Testis (tissue), 3 donors: ENCODE data around the gene NOL12. TPM values are rescaled to one million over a fixed set of nuclear protein-coding genes. Genes with fewer than 3 reads are reported as not detected.
"Not testable (repeated sequence)": the region's sequence is repeated elsewhere in the genome, so short reads cannot be mapped to it uniquely, and the experiment has no call there.

Experiments
- DNase-seq: peaks from one replicate; pipeline ENCODE4 v3.0.0-alpha.2; 2019
- H3K27ac ChIP-seq, 2 donors: fragments of 200-600 bp; sonication (generic); one replicate each; pipeline ENCODE4 v1.5.1; 2019
- H3K27me3 ChIP-seq: fragments of 200-600 bp; sonication (generic); one replicate; pipeline ENCODE4 v1.5.1; 2019
- H3K36me3 ChIP-seq: fragments of 200-600 bp; sonication (generic); one replicate; pipeline ENCODE4 v1.5.1; 2017; ENCODE audit warnings: low read depth; ENCODE audit errors: missing control alignments
- H3K4me1 ChIP-seq: fragments of 200-600 bp; sonication (generic); one replicate; pipeline ENCODE4 v1.5.1; 2019
- H3K4me3 ChIP-seq, 2 donors: fragments of 200-600 bp; sonication (generic); one replicate each; pipeline ENCODE4 v1.5.1; 2017 to 2019
- H3K9me3 ChIP-seq: fragments of 200-600 bp; sonication (generic); one replicate; pipeline ENCODE4 v1.5.1; 2017
- POLR2A ChIP-seq: fragments of 450-650 bp; IDR thresholded peaks from one replicate; pipeline ENCODE4 v1.6.1; 2017; ENCODE audit warnings: antibody characterized with exemption, mild to moderate bottlenecking, moderate library complexity
- WGBS, 2 donors: methylation state at CpG; one replicate each; pipeline ENCODE4 v1.1.5; 2018; 5-methylcytosine and 5-hydroxymethylcytosine counted together
- intact Hi-C: fragments of 100-400 bp; cut with DNase I; formaldehyde crosslinking; loops from one replicate; pipeline ENCODE4 v1.15.1; 2023; ENCODE audit warnings: low total_unique reads
- polyA plus RNA-seq: library from polyadenylated mRNA; stranded (reverse); fragments of 350-450 nt; fragmentation: Illumina TruSeq; extraction: RNeasy Lipid Tissue Mini Kit (QIAGEN cat#74804); gene quantifications from one replicate; pipeline ENCODE4 v1.2.3, GENCODE V29; 2014; ENCODE audit warnings: low read depth, low replicate concordance; ENCODE audit not compliant: insufficient read depth
- total RNA-seq, 2 donors: library from RNA; depleted of rRNA; stranded (reverse); fragments of >200 nt; gene quantifications; one replicate each; pipeline ENCODE4 v1.2.3, GENCODE V29; 2016
- TF ChIP-seq, protein P1 (sequence below), 3 experiments: fragments of 450-650 bp in 2 of 3; fragments of 200-600 bp in 1 of 3; sonication (generic) in 1 of 3; IDR thresholded peaks; one replicate each; pipeline ENCODE4 v1.5.1; 2016 to 2019; ENCODE audit warnings: antibody characterized with exemption in 3 of 3, mild to moderate bottlenecking in 2 of 3, moderate library complexity in 1 of 3

NOL12 gene
- total and polyA plus RNA-seq, 3 donors from 2014 or later: 46.6 to 76.2 (median 51.2) TPM

GRCh38 chr22:37690407-37690806 lies 4.3 kb downstream of the NOL12 start:
- no peak for DNase-seq
- WGBS, 2 donors: 84 to 97% methylated on average over 4 to 7 of the region's 7 CpGs
- Histone ChIP-seq H3K9me3 (no peaks in the 10 kb centered on the region), H3K27ac (no peak overlapping the region), H3K4me3 (no peak overlapping the region), H3K4me1 (peaks cover 7% of the 10 kb centered on the region), H3K36me3 (no peaks in the 10 kb centered on the region), H3K27me3 (no peaks in the 10 kb centered on the region)
- intact Hi-C loops: no loop called here
- no peak for TF ChIP-seq POLR2A
- TF ChIP-seq, protein P1, sequence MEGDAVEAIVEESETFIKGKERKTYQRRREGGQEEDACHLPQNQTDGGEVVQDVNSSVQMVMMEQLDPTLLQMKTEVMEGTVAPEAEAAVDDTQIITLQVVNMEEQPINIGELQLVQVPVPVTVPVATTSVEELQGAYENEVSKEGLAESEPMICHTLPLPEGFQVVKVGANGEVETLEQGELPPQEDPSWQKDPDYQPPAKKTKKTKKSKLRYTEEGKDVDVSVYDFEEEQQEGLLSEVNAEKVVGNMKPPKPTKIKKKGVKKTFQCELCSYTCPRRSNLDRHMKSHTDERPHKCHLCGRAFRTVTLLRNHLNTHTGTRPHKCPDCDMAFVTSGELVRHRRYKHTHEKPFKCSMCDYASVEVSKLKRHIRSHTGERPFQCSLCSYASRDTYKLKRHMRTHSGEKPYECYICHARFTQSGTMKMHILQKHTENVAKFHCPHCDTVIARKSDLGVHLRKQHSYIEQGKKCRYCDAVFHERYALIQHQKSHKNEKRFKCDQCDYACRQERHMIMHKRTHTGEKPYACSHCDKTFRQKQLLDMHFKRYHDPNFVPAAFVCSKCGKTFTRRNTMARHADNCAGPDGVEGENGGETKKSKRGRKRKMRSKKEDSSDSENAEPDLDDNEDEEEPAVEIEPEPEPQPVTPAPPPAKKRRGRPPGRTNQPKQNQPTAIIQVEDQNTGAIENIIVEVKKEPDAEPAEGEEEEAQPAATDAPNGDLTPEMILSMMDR (IDR thresholded peaks at IDR 0.05): no peak

DNA sequence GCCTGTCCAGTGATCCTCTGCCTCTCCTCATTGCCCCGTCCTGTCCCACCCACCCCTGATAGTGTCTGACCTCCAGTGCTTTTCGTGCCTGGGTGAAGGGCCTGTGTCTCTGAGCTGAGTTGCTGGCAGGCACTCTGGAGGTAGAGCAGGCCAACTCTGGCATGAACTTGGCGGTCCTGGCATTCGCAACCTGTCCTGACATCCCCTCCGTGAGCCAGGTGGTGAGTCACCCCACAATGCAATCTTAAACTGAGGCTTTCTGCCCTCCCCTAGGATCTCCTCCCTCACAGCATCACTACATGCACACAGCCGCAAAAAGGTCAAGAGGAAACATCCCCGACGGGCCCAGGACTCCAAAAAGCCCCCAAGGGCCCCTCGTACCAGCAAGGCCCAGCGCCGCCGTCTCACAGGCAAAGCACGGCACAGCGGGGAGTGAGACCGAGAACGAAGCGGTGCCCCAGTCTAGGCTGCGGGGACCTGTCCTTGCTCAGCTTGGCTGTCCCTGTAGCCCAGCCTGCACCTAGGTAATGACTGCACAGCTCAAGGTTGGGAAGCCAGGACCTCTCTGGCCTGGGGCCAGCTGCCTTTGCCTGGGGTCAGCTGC lies 4.9 kb downstream of the NOL12 start:
- 94 to 95% methylated on average over 4 to 18 of the region's 18 CpGs for WGBS, 2 donors
- no peaks in the 10 kb centered on the region for H3K9me3 ChIP-seq
- no peak overlapping the region for H3K4me3 ChIP-seq
- no peaks in the 10 kb centered on the region for H3K27me3 ChIP-seq
- intact Hi-C loops: no loop called here
- no peak for DNase-seq
- H3K4me1 ChIP-seq: peaks cover 7% of the 10 kb centered on the region
- no peak overlapping the region for H3K27ac ChIP-seq
- TF ChIP-seq, protein P1 (IDR thresholded peaks at IDR 0.05): no peak
- no peak for TF ChIP-seq POLR2A
- H3K36me3 ChIP-seq: no peaks in the 10 kb centered on the region

- intact Hi-C loops: no loop called here
- no peak overlapping the region for H3K4me3 ChIP-seq
- H3K4me1 ChIP-seq: peaks cover 7% of the 10 kb centered on the region
- H3K9me3 ChIP-seq: no peaks in the 10 kb centered on the region
- no peaks in the 10 kb centered on the region for H3K27me3 ChIP-seq
- DNase-seq: no peak
- TF ChIP-seq POLR2A: no peak
- TF ChIP-seq, protein P1 (IDR thresholded peaks at IDR 0.05): no peak
- 88% methylated on average over 8 to 15 of the region's 15 CpGs for WGBS, 2 donors
- H3K36me3 ChIP-seq: no peaks in the 10 kb centered on the region
- H3K27ac ChIP-seq: no peak overlapping the region
These were observed 6.6 kb downstream of the NOL12 start for GRCh38 chr22:37692627-37693285.

- H3K9me3 ChIP-seq, H3K36me3 ChIP-seq, H3K27me3 ChIP-seq, H3K4me3 ChIP-seq, H3K27ac ChIP-seq, DNase-seq, intact Hi-C loops, H3K4me1 ChIP-seq: not testable (repeated sequence)
- WGBS, 2 donors: 94 to 97% methylated on average over 7 of the region's 7 CpGs
These were observed 8.0 kb downstream of the NOL12 start for GRCh38 chr22:37694131-37694530.

DNA sequence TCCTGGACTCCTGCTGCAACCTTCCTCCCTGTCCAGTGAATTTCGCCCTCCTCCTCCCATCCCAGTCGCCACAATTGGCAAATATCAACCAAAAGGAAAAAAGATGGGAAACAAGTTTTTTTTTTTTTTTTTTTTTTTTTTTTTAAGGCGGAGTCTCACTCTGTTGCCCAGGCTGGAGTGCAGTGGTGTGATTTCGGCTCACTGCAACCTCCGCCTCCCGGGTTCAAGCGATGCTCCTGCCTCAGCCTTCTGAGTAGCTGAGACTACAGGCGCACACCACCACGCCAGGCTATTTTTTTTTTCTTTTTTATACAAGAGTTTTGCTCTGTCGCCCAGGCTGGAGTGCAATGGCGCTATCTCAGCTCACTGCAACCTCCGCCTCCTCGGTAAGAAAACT lies 10.1 kb downstream of the NOL12 start:
- 28 to 30% methylated on average over 13 of the region's 13 CpGs for WGBS, 2 donors
- H3K27ac ChIP-seq, H3K9me3 ChIP-seq, H3K4me3 ChIP-seq, H3K4me1 ChIP-seq, intact Hi-C loops, H3K27me3 ChIP-seq, DNase-seq, H3K36me3 ChIP-seq: not testable (repeated sequence)
